GM23338 (cell line): Measurements from ENCODE around the gene MMD. TPM values are rescaled to one million over a fixed set of nuclear protein-coding genes. Genes with fewer than 3 reads are reported as not detected.

Source experiments
- ATAC-seq: fragments of 200-7000 bp; cut with Tn5 transposase; 3 replicates; pipeline ENCODE4 v1.9.1; 2020
- DNase-seq: peaks from one replicate; pipeline ENCODE4 v3.0.0-alpha.2; 2015; ENCODE audit warnings: low spot score
- H2AFZ ChIP-seq: fragments of 200-600 bp; sonication (generic); 2 replicates; pipeline ENCODE4 v1.8.0; 2016; ENCODE audit warnings: antibody characterized with exemption, mild to moderate bottlenecking, moderate library complexity
- H3F3A ChIP-seq: fragments of 200-600 bp; sonication (generic); replicated peaks from 2 replicates; pipeline ENCODE4 v1.8.0; 2017; ENCODE audit warnings: antibody characterized with exemption, mixed run types, low read depth
- H3K27ac ChIP-seq: fragments of 200-600 bp; sonication (generic); 2 replicates; pipeline ENCODE4 v1.6.1; 2016; ENCODE audit warnings: low read depth
- H3K27me3 ChIP-seq: fragments of 200-600 bp; sonication (generic); 2 replicates; pipeline ENCODE4 v1.8.0; 2016; ENCODE audit warnings: mild to moderate bottlenecking, mixed run types, moderate library complexity; ENCODE audit not compliant: insufficient read depth
- H3K36me3 ChIP-seq: fragments of 200-600 bp; sonication (generic); 2 replicates; pipeline ENCODE4 v1.8.0; 2016; ENCODE audit warnings: mild to moderate bottlenecking; ENCODE audit not compliant: insufficient read depth
- H3K4me1 ChIP-seq: fragments of 200-600 bp; sonication (generic); 2 replicates; pipeline ENCODE4 v1.8.0; 2016; ENCODE audit warnings: mild to moderate bottlenecking, moderate library complexity; ENCODE audit not compliant: insufficient read depth
- H3K4me2 ChIP-seq: fragments of 200-600 bp; sonication (generic); 2 replicates; pipeline ENCODE4 v1.7.1; 2017; ENCODE audit warnings: mixed run types
- H3K4me3 ChIP-seq: fragments of 200-600 bp; sonication (generic); 2 replicates; pipeline ENCODE4 v1.6.1; 2016; ENCODE audit warnings: mixed run types
- H3K79me2 ChIP-seq: fragments of 200-600 bp; sonication (generic); replicated peaks from 2 replicates; pipeline ENCODE4 v1.8.0; 2017; ENCODE audit warnings: mild to moderate bottlenecking; ENCODE audit not compliant: insufficient read depth
- H3K9me2 ChIP-seq: fragments of 200-600 bp; sonication (generic); 2 replicates; pipeline ENCODE4 v1.8.0; 2017; ENCODE audit not compliant: insufficient read depth
- H4K20me1 ChIP-seq: fragments of 200-600 bp; sonication (generic); replicated peaks from 2 replicates; pipeline ENCODE4 v1.8.0; 2017; ENCODE audit warnings: mild to moderate bottlenecking; ENCODE audit not compliant: insufficient read depth
- H3K27ac Mint-ChIP-seq: 2 replicates; pipeline ENCODE4 v1.8.0; 2020; ENCODE audit warnings: inconsistent platforms, mild to moderate bottlenecking, moderate library complexity, mixed read lengths
- H3K27me3 Mint-ChIP-seq: 3 replicates; pipeline ENCODE4 v1.8.0; 2022; ENCODE audit warnings: low read depth, mild to moderate bottlenecking, moderate library complexity, mixed read lengths, inconsistent platforms; ENCODE audit not compliant: insufficient read depth, poor library complexity
- H3K36me3 Mint-ChIP-seq: 3 replicates; pipeline ENCODE4 v1.8.0; 2021; ENCODE audit warnings: low read depth, mild to moderate bottlenecking, inconsistent platforms, moderate library complexity, mixed read lengths
- H3K4me1 Mint-ChIP-seq: 3 replicates; pipeline ENCODE4 v1.8.0; 2020; ENCODE audit warnings: mild to moderate bottlenecking, inconsistent platforms, mixed read lengths
- H3K4me3 Mint-ChIP-seq: 3 replicates; pipeline ENCODE4 v1.8.0; 2021; ENCODE audit warnings: moderate library complexity, mild to moderate bottlenecking, inconsistent platforms, mixed read lengths
- H3K9me3 Mint-ChIP-seq: 3 replicates; pipeline ENCODE4 v1.8.0; 2020; ENCODE audit warnings: moderate library complexity, mild to moderate bottlenecking, inconsistent platforms, mixed read lengths
- CREB1 ChIP-seq: fragments of 250-450 bp; sonication (Bioruptor Pico); IDR thresholded peaks from 2 replicates; pipeline ENCODE4 v1.5.0; 2020; ENCODE audit warnings: low read depth, mild to moderate bottlenecking, moderate library complexity
- EZH2 ChIP-seq: fragments of 200-600 bp; sonication (generic); IDR thresholded peaks from one replicate; pipeline ENCODE4 v1.8.0; 2017; ENCODE audit warnings: antibody characterized with exemption, mild to moderate bottlenecking, low read depth; ENCODE audit not compliant: unreplicated experiment
- EZH2phosphoT487 ChIP-seq: fragments of 200-600 bp; sonication (generic); IDR thresholded peaks from one replicate; pipeline ENCODE4 v1.8.1; 2018; ENCODE audit warnings: antibody characterized with exemption; ENCODE audit not compliant: unreplicated experiment
- JUNB ChIP-seq: IDR thresholded peaks from one replicate; pipeline ENCODE4 v1.6.1; 2016; ENCODE audit warnings: antibody characterized with exemption; ENCODE audit not compliant: unreplicated experiment
- NANOG ChIP-seq: IDR thresholded peaks from 2 replicates; pipeline ENCODE4 v1.6.1; 2016; ENCODE audit warnings: antibody characterized with exemption, borderline replicate concordance
- POLR2AphosphoS5 ChIP-seq: IDR thresholded peaks from 2 replicates; pipeline ENCODE4 v1.6.1; 2016; ENCODE audit warnings: antibody characterized with exemption, low read depth
- STAT1 ChIP-seq: IDR thresholded peaks from one replicate; pipeline ENCODE4 v1.6.1; 2016; ENCODE audit warnings: antibody characterized with exemption; ENCODE audit not compliant: unreplicated experiment
- ZNF114 ChIP-seq: fragments of 250-450 bp; sonication (Bioruptor Pico); IDR thresholded peaks from 2 replicates; pipeline ENCODE4 v1.5.0; 2020; ENCODE audit warnings: mild to moderate bottlenecking, moderate library complexity
- ZNF331 ChIP-seq: fragments of 250-450 bp; sonication (Bioruptor Pico); IDR thresholded peaks from 2 replicates; pipeline ENCODE4 v1.5.0; 2020; ENCODE audit warnings: low read depth, mild to moderate bottlenecking, moderate library complexity
- polyA plus RNA-seq: library from polyadenylated mRNA; unstranded; fragments of >200 nt; fragmentation: Nextera tagmentation; extraction: Ambion mirVana; gene quantifications from 2 replicates; pipeline ENCODE4 v1.2.1, GENCODE V29; 2016
- total RNA-seq: library from RNA; depleted of rRNA; stranded (reverse); fragments of >200 nt; shearing (Covaris generic); gene quantifications from 2 replicates; pipeline ENCODE4 v1.2.3, GENCODE V29; 2014
- TF ChIP-seq, protein P1 (sequence below), 2 experiments: fragments of 200-600 bp in 1 of 2; sonication (generic) in 1 of 2; conservative IDR thresholded peaks; 2 replicates each; pipeline versions ENCODE4 v1.5.1 to v1.6.1; 2016 to 2017; ENCODE audit warnings: antibody characterized with exemption in 2 of 2, low read depth in 2 of 2, mild to moderate bottlenecking in 2 of 2, moderate library complexity in 1 of 2
- TF ChIP-seq, protein P2 (sequence below): IDR thresholded peaks from one replicate; pipeline ENCODE4 v1.6.1; 2018; ENCODE audit warnings: antibody characterized with exemption; ENCODE audit not compliant: unreplicated experiment
- TF ChIP-seq, protein P3 (sequence below): IDR thresholded peaks from 2 replicates; pipeline ENCODE4 v1.6.1; 2016; ENCODE audit warnings: antibody characterized with exemption

The MMD gene
- total and polyA plus RNA-seq, 2 experiments from 2014 or later = 46.4 to 47.0 TPM

- TF ChIP-seq, protein P1, sequence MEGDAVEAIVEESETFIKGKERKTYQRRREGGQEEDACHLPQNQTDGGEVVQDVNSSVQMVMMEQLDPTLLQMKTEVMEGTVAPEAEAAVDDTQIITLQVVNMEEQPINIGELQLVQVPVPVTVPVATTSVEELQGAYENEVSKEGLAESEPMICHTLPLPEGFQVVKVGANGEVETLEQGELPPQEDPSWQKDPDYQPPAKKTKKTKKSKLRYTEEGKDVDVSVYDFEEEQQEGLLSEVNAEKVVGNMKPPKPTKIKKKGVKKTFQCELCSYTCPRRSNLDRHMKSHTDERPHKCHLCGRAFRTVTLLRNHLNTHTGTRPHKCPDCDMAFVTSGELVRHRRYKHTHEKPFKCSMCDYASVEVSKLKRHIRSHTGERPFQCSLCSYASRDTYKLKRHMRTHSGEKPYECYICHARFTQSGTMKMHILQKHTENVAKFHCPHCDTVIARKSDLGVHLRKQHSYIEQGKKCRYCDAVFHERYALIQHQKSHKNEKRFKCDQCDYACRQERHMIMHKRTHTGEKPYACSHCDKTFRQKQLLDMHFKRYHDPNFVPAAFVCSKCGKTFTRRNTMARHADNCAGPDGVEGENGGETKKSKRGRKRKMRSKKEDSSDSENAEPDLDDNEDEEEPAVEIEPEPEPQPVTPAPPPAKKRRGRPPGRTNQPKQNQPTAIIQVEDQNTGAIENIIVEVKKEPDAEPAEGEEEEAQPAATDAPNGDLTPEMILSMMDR (conservative IDR thresholded peaks at IDR 0.05; ENCODE audit: low read depth in 2 of 2) = no peak
- TF ChIP-seq, protein P2, sequence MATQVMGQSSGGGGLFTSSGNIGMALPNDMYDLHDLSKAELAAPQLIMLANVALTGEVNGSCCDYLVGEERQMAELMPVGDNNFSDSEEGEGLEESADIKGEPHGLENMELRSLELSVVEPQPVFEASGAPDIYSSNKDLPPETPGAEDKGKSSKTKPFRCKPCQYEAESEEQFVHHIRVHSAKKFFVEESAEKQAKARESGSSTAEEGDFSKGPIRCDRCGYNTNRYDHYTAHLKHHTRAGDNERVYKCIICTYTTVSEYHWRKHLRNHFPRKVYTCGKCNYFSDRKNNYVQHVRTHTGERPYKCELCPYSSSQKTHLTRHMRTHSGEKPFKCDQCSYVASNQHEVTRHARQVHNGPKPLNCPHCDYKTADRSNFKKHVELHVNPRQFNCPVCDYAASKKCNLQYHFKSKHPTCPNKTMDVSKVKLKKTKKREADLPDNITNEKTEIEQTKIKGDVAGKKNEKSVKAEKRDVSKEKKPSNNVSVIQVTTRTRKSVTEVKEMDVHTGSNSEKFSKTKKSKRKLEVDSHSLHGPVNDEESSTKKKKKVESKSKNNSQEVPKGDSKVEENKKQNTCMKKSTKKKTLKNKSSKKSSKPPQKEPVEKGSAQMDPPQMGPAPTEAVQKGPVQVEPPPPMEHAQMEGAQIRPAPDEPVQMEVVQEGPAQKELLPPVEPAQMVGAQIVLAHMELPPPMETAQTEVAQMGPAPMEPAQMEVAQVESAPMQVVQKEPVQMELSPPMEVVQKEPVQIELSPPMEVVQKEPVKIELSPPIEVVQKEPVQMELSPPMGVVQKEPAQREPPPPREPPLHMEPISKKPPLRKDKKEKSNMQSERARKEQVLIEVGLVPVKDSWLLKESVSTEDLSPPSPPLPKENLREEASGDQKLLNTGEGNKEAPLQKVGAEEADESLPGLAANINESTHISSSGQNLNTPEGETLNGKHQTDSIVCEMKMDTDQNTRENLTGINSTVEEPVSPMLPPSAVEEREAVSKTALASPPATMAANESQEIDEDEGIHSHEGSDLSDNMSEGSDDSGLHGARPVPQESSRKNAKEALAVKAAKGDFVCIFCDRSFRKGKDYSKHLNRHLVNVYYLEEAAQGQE = no peak
- TF ChIP-seq JUNB = no peak
- no peak for TF ChIP-seq EZH2
Observed at GRCh38 chr17:55434721-55435120, 13.1 kb upstream of the MMD start (continued).

DNA sequence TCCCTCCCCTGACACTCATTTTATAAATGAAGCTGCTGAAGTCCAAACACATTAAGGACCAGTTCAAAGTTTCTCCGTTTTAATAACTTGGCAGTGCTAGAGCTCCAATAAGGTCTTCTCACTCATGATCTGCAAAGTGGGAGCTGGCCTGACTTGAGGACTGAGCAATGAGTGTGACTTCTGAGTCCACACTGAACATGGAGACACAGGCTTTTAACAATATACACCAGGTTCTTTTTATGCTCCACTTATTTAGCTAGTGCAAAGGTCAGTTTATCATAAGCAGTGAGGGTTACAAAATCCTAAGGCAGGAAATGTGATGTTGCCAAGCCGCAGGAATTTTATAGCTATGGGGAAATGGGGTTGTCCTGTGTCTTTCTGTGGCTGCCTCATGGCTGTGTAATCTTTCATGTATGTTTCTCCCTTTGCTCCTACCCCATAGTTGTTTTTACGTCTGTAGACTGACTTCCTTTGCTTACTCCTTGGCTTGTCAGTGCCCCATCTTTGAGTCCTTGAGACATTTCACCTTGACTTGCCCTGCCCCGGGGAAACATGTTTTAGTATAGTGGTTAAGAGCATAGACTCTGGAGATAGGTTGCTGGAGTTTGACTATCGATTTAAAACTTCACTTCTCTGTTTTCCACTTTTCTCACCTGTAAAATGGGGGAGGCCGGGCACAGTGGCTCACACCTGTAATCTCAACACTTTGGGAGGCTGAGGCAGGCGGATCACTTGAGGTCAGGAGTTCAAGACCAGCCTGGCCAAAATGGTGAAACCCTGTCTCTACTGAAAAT, 12.2 kb upstream of the MMD start:
- Mint-ChIP-seq H3K9me3 (peaks cover 7% of the 10 kb centered on the region; the same call in 2 of the 3 replicates), H3K36me3 (no peaks in the 10 kb centered on the region), H3K4me1 (peaks cover 15% of the 10 kb centered on the region), H3K27me3 (no peaks in the 10 kb centered on the region), H3K4me3 (no peak overlapping the region), H3K27ac (no peak overlapping the region)
- Histone ChIP-seq H3K4me1 (no peaks in the 10 kb centered on the region; the same call in 1 of the 2 replicates), H3K4me3 (no peak overlapping the region), H3K27me3 (no peaks in the 10 kb centered on the region), H3K9me2 (no peaks in the 10 kb centered on the region), H3K79me2 (no peaks in the 10 kb centered on the region), H3K27ac (no peak overlapping the region), H2AFZ (no peak overlapping the region), H3F3A (no peaks in the 10 kb centered on the region), H3K4me2 (no peak overlapping the region), H4K20me1 (no peaks in the 10 kb centered on the region), H3K36me3 (no peaks in the 10 kb centered on the region)
- no peak for DNase-seq
- ATAC-seq = no peak
- TF ChIP-seq EZH2 = no peak
- TF ChIP-seq POLR2AphosphoS5 = no peak
- no peak for TF ChIP-seq EZH2phosphoT487
- no peak for TF ChIP-seq STAT1
- no peak for TF ChIP-seq NANOG
- TF ChIP-seq JUNB = no peak
- no peak for TF ChIP-seq ZNF331 (CRISPR knock-in tag)
- TF ChIP-seq, protein P3, sequence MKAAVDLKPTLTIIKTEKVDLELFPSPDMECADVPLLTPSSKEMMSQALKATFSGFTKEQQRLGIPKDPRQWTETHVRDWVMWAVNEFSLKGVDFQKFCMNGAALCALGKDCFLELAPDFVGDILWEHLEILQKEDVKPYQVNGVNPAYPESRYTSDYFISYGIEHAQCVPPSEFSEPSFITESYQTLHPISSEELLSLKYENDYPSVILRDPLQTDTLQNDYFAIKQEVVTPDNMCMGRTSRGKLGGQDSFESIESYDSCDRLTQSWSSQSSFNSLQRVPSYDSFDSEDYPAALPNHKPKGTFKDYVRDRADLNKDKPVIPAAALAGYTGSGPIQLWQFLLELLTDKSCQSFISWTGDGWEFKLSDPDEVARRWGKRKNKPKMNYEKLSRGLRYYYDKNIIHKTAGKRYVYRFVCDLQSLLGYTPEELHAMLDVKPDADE = no peak
- TF ChIP-seq CREB1 = no peak
- TF ChIP-seq, protein P2 = no peak
- no peak for TF ChIP-seq ZNF114 (CRISPR knock-in tag)
- TF ChIP-seq, protein P1 (conservative IDR thresholded peaks at IDR 0.05; ENCODE audit: low read depth in 2 of 2) = no peak
